K562 (cell line): ENCODE results near the gene SLC66A3. TPM values are rescaled to one million over a fixed set of nuclear protein-coding genes. Genes with fewer than 3 reads are reported as not detected.
A peak's percentile ranks its signal among the peaks of the same experiment; 100 is the strongest.

Source experiments
- CTCFL ChIP-seq: IDR thresholded peaks from 2 replicates; pipeline ENCODE4 v1.6.1; 2011; ENCODE audit warnings: borderline replicate concordance, low read depth, mild to moderate bottlenecking, moderate library complexity, low read length; ENCODE audit not compliant: insufficient read depth, poor library complexity, severe bottlenecking
- DNMT1 ChIP-seq: fragments of 450-650 bp; IDR thresholded peaks from 2 replicates; pipeline ENCODE4 v1.6.1; 2016; ENCODE audit warnings: antibody characterized with exemption, mild to moderate bottlenecking
- HBP1 ChIP-seq: fragments of 450-650 bp; formaldehyde crosslinking; IDR thresholded peaks from 2 replicates; pipeline ENCODE4 v1.4.0; 2022; ENCODE audit warnings: missing genetic modification characterization
- ID3 ChIP-seq, 2 experiments: fragments of 250-450 bp in 1 of 2; fragments of 450-650 bp in 1 of 2; sonication (Bioruptor Pico) in 1 of 2; IDR thresholded peaks; 2 replicates each; pipeline versions ENCODE4 v1.6.1 to v1.8.0; 2016 to 2021; ENCODE audit warnings: mild to moderate bottlenecking in 2 of 2, moderate library complexity in 2 of 2, missing compliant biosample characterization in 1 of 2, missing genetic modification characterization in 1 of 2
- KAT8 ChIP-seq: fragments of 450-650 bp; IDR thresholded peaks from 2 replicates; pipeline ENCODE4 v1.6.1; 2016; ENCODE audit warnings: low read depth, mild to moderate bottlenecking
- MAX ChIP-seq: sonication (generic); formaldehyde crosslinking; IDR thresholded peaks from 2 replicates; pipeline ENCODE4 v1.9.0; 2022; ENCODE audit warnings: mild to moderate bottlenecking, missing genetic modification reagents
- MITF ChIP-seq: IDR thresholded peaks from 2 replicates; pipeline ENCODE4 v1.6.1; 2014; ENCODE audit warnings: antibody characterized with exemption
- MNT ChIP-seq, 2 experiments: fragments of 450-650 bp; conservative IDR thresholded peaks; 2 replicates each; pipeline ENCODE4 v1.6.1; 2017; ENCODE audit warnings: mild to moderate bottlenecking in 2 of 2, moderate library complexity in 2 of 2
- NR2C2 ChIP-seq, 2 experiments: fragments of 200-800 bp in 1 of 2; sonication (Bioruptor generic) in 1 of 2; sonication (generic) in 1 of 2; formaldehyde crosslinking in 1 of 2; IDR thresholded peaks; 2 replicates each; pipeline versions ENCODE4 v1.6.1 to v1.8.0; 2016 to 2022; ENCODE audit warnings: mild to moderate bottlenecking in 1 of 2, missing compliant biosample characterization in 1 of 2, missing genetic modification characterization in 1 of 2, missing genetic modification reagents in 1 of 2
- SOX6 ChIP-seq: fragments of 450-650 bp; IDR thresholded peaks from 2 replicates; pipeline ENCODE4 v1.6.1; 2014; ENCODE audit warnings: mild to moderate bottlenecking
- TAF1 ChIP-seq: IDR thresholded peaks from 2 replicates; pipeline ENCODE4 v1.6.1; 2011; ENCODE audit warnings: mild to moderate bottlenecking, low read length, moderate library complexity; ENCODE audit not compliant: insufficient read depth, control insufficient read depth, severe bottlenecking; ENCODE audit errors: extremely low read depth
- U2AF2 ChIP-seq: fragments of 200-400 bp; formaldehyde crosslinking; optimal IDR thresholded peaks from 2 replicates; pipeline ENCODE3; 2017; ENCODE audit warnings: low read depth, mild to moderate bottlenecking, low read length
- ZNF384 ChIP-seq: IDR thresholded peaks from 2 replicates; pipeline ENCODE4 v1.6.1; 2012; ENCODE audit warnings: low read depth, low read length, improper control_type of control experiment
- ZNF444 ChIP-seq: fragments of 250-450 bp; sonication (Bioruptor Pico); IDR thresholded peaks from 2 replicates; pipeline ENCODE4 v1.4.0; 2020; ENCODE audit warnings: mild to moderate bottlenecking, moderate library complexity
- ZNF512 ChIP-seq: IDR thresholded peaks from 2 replicates; pipeline ENCODE4 v1.6.1; 2016; ENCODE audit warnings: missing genetic modification characterization, missing compliant biosample characterization
- ZNF584 ChIP-seq: fragments of 200-800 bp; sonication (Bioruptor generic); IDR thresholded peaks from 2 replicates; pipeline ENCODE4 v1.6.1; 2016; ENCODE audit warnings: low read depth, mild to moderate bottlenecking, missing genetic modification characterization, missing compliant biosample characterization
- polyA plus RNA-seq, 8 experiments: library from polyadenylated mRNA; depleted of rRNA in 4 of 8; stranded (reverse) in 5 of 8; unstranded in 3 of 8; fragments of >200 nt; fragmentation: Nextera tagmentation in 2 of 8; fragmentation: Illumina TruSeq in 1 of 8; extraction: Ambion mirVana in 2 of 8; extraction: Trizol in 1 of 8; gene quantifications; 2 replicates each; pipeline versions ENCODE4 v1.2.1 to v1.2.3, GENCODE V29; 2011 to 2014; ENCODE audit warnings: inconsistent platforms in 1 of 8, missing spikeins in 1 of 8
- total RNA-seq, 7 experiments: library from RNA; depleted of rRNA in 6 of 7; stranded (reverse); fragments of >200 nt in 6 of 7; fragmentation: Illumina TruSeq in 2 of 7; extraction: Trizol in 2 of 7; gene quantifications; 2 replicates each; pipeline versions ENCODE4 v1.2.1 to v1.2.3, GENCODE V29; 2011 to 2021; ENCODE audit warnings: low replicate concordance in 1 of 7

Gene SLC66A3
- total and polyA plus RNA-seq, 9 of the 15 experiments (the other 6 are each of a cell fraction or from before 2014, with no cell fraction given), result 2.8 to 30.0 (median 9.1) TPM

GRCh38 chr2:11187083-11187619, 31.9 kb downstream of the SLC66A3 start (continued):
- TF ChIP-seq MITF (no peak), HBP1 (CRISPR knock-in tag) (no peak), DNMT1 (no peak), ZNF444 (CRISPR knock-in tag) (no peak), U2AF2 (no peak), MNT (conservative IDR thresholded peaks at IDR 0.05) (0 out of 4 replicates have a peak, but pooled peaks of 1 of the 2 experiments have one; percentile 22), ZNF384 (no peak), SOX6 (peak; percentile 94), TAF1 (no peak), NR2C2 (CRISPR knock-in tag; IDR thresholded peaks at IDR 0.05) (no peak), NR2C2 (tag; IDR thresholded peaks at IDR 0.05) (no peak), CTCFL (no peak), ZNF512 (no peak; the same call in 1 of the 2 replicates), MAX (no peak), KAT8 (no peak), ID3 (CRISPR knock-in tag; IDR thresholded peaks at IDR 0.05) (no peak), ID3 (tag; IDR thresholded peaks at IDR 0.05) (no peak), ZNF584 (CRISPR knock-in tag) (peak; percentile 90)
